Vagina (tissue), 2 donors: ENCODE data around the gene TPSD1. TPM values are rescaled to one million over a fixed set of nuclear protein-coding genes. Genes with fewer than 3 reads are reported as not detected.

Experiments
- DNase-seq, 2 donors: peaks; one replicate each; pipeline ENCODE4 v3.0.0-alpha.2; 2017; ENCODE audit errors: extremely low spot score in 2 of 2
- H3K27ac ChIP-seq: fragments of 200-600 bp; sonication (generic); one replicate; pipeline ENCODE4 v1.5.1; 2019
- H3K27me3 ChIP-seq: fragments of 200-600 bp; sonication (generic); one replicate; pipeline ENCODE4 v1.5.1; 2019
- H3K36me3 ChIP-seq, 2 donors: fragments of 200-600 bp; sonication (generic); one replicate each; pipeline ENCODE4 v1.5.1; 2017 to 2019
- H3K4me1 ChIP-seq: fragments of 200-600 bp; sonication (generic); one replicate; pipeline ENCODE4 v1.5.1; 2019
- H3K4me3 ChIP-seq, 2 donors: fragments of 200-600 bp; sonication (generic); 1 replicate in 1 of 2; 2 replicates in 1 of 2; pipeline ENCODE4 v1.5.1; 2016 to 2019
- H3K9me3 ChIP-seq: fragments of 200-600 bp; sonication (generic); one replicate; pipeline ENCODE4 v1.5.1; 2019
- CTCF ChIP-seq, 3 experiments: fragments of 450-650 bp in 2 of 3; fragments of 200-600 bp in 1 of 3; sonication (generic) in 1 of 3; IDR thresholded peaks; one replicate each; pipeline ENCODE4 v1.5.1; 2017 to 2019; ENCODE audit warnings: antibody characterized with exemption in 3 of 3, mild to moderate bottlenecking in 2 of 3, moderate library complexity in 2 of 3
- POLR2A ChIP-seq, 2 donors: fragments of 450-650 bp; IDR thresholded peaks; one replicate each; pipeline ENCODE4 v1.6.1; 2017; ENCODE audit warnings: antibody characterized with exemption in 2 of 2, mild to moderate bottlenecking in 2 of 2, moderate library complexity in 2 of 2
- POLR2AphosphoS5 ChIP-seq, 2 donors: sonication (generic); formaldehyde crosslinking; IDR thresholded peaks; one replicate each; pipeline ENCODE4 v1.9.0; 2017; ENCODE audit warnings: antibody characterized with exemption in 2 of 2, mild to moderate bottlenecking in 2 of 2, low read depth in 1 of 2; ENCODE audit not compliant: insufficient read depth in 1 of 2
- intact Hi-C: fragments of 100-400 bp; cut with DNase I; formaldehyde crosslinking; loops from one replicate; pipeline ENCODE4 v1.15.1; 2023
- total RNA-seq: library from RNA; depleted of rRNA; stranded (reverse); fragments of >200 nt; gene quantifications from one replicate; pipeline ENCODE4 v1.2.3, GENCODE V29; 2016

Gene TPSD1
- total RNA-seq, 1 donor from 2014 or later, result 7.1 TPM

GRCh38 chr16:1287982-1288670 is 32.3 kb downstream of the TPSD1 start:
- H3K36me3 ChIP-seq, result no peaks in the 10 kb centered on the region
- no peaks in the 10 kb centered on the region for H3K4me1 ChIP-seq
- H3K27ac ChIP-seq, result no peak overlapping the region
- intact Hi-C loops, result no loop called here
- no peaks in the 10 kb centered on the region for H3K9me3 ChIP-seq
- TF ChIP-seq CTCF (IDR thresholded peaks at IDR 0.05) (no peak), POLR2AphosphoS5 (IDR thresholded peaks at IDR 0.05; ENCODE audit: insufficient read depth in 1 of 2, low read depth in 1 of 2) (no peak), POLR2A (IDR thresholded peaks at IDR 0.05) (no peak)
- DNase-seq, result no peak
- peaks cover 8% of the 10 kb centered on the region for H3K27me3 ChIP-seq
- no peak overlapping the region for H3K4me3 ChIP-seq

GRCh38 chr16:1288813-1289476 is 33.1 kb downstream of the TPSD1 start:
- no peak overlapping the region for H3K4me3 ChIP-seq
- DNase-seq, result no peak

GRCh38 chr16:1289477-1289866 is 33.6 kb downstream of the TPSD1 start:
- Histone ChIP-seq H3K27ac (no peak overlapping the region), H3K27me3 (peaks cover 8% of the 10 kb centered on the region), H3K4me3 (no peak overlapping the region), H3K4me1 (no peaks in the 10 kb centered on the region), H3K9me3 (no peaks in the 10 kb centered on the region), H3K36me3 (no peaks in the 10 kb centered on the region)
- no peak for DNase-seq
- intact Hi-C loops, result no loop called here
- TF ChIP-seq POLR2AphosphoS5 (IDR thresholded peaks at IDR 0.05; ENCODE audit: insufficient read depth in 1 of 2, low read depth in 1 of 2) (no peak), CTCF (IDR thresholded peaks at IDR 0.05) (no peak), POLR2A (IDR thresholded peaks at IDR 0.05) (no peak)

More at GRCh38 chr16:1288813-1289476, 33.1 kb downstream of the TPSD1 start:
- TF ChIP-seq CTCF (IDR thresholded peaks at IDR 0.05), result no peak
- TF ChIP-seq POLR2AphosphoS5 (IDR thresholded peaks at IDR 0.05; ENCODE audit: insufficient read depth in 1 of 2, low read depth in 1 of 2), result no peak
- no peak for TF ChIP-seq POLR2A (IDR thresholded peaks at IDR 0.05)
- intact Hi-C loops, result no loop called here
- Histone ChIP-seq H3K27me3 (peaks cover 8% of the 10 kb centered on the region), H3K9me3 (no peaks in the 10 kb centered on the region), H3K4me1 (no peaks in the 10 kb centered on the region), H3K27ac (no peak overlapping the region), H3K36me3 (no peaks in the 10 kb centered on the region)

GRCh38 chr16:1290063-1290501 is 34.2 kb downstream of the TPSD1 start:
- intact Hi-C loops, result no loop called here
- H3K27me3 ChIP-seq, result peaks cover 8% of the 10 kb centered on the region

More at GRCh38 chr16:1290063-1290501, 34.2 kb downstream of the TPSD1 start:
- DNase-seq, result no peak
- H3K4me3 ChIP-seq, result no peak overlapping the region
- TF ChIP-seq CTCF (IDR thresholded peaks at IDR 0.05), result no peak
- no peak for TF ChIP-seq POLR2A (IDR thresholded peaks at IDR 0.05)
- TF ChIP-seq POLR2AphosphoS5 (IDR thresholded peaks at IDR 0.05; ENCODE audit: insufficient read depth in 1 of 2, low read depth in 1 of 2), result no peak
- no peak overlapping the region for H3K27ac ChIP-seq
- no peaks in the 10 kb centered on the region for H3K9me3 ChIP-seq
- H3K36me3 ChIP-seq, result no peaks in the 10 kb centered on the region
- H3K4me1 ChIP-seq, result no peaks in the 10 kb centered on the region
